ENCODE data around the gene SAPCD2.
A peak's percentile ranks its signal among the peaks of the same experiment; 100 is the strongest.

The SAPCD2 gene

DNA sequence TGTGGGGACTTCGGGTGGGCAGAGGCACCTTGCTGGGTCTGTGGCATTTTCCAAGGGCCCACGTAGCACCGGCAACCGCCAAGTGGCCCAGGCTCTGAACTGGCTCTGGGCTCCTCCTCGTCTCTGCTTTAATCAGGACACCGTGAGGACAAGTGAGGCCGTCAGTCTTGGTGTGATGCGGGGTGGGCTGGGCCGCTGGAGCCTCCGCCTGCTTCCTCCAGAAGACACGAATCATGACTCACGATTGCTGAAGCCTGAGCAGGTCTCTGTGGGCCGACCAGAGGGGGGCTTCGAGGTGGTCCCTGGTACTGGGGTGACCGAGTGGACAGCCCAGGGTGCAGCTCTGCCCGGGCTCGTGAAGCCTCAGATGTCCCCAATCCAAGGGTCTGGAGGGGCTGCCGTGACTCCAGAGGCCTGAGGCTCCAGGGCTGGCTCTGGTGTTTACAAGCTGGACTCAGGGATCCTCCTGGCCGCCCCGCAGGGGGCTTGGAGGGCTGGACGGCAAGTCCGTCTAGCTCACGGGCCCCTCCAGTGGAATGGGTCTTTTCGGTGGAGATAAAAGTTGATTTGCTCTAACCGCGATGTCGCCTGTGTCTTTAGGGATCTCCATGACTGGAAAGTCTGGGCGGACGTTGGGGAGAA is 38.4 kb upstream of the SAPCD2 start:
- in situ Hi-C loops (cut with MboI; ENCODE audit: low pct_unique_long_range_greater_than_20kb, low sequenced_read_pairs), result no loop called here
- no peak for DNase-seq

DNA sequence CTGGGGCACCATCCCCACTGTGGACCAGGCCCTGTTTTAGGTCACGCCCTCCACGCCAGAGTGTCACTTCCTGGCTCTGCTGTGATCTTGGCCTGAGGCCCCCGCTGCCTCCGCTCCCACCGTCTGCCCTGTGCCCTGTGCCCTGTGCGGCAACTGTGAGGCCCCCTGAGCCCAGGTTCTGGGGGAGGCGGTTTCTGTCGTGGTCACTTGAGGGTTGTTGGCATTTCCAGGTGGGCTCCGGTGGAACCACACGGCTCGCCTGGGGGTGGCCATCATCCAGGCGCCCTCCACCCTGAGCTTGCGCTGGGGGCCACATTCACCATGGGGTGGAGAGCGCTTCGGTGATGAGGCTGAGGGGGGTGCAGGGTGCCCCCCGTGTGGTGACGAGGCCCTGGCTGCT is 37.6 kb upstream of the SAPCD2 start:
- no peak for DNase-seq
- in situ Hi-C loops (cut with MboI; ENCODE audit: low pct_unique_long_range_greater_than_20kb, low sequenced_read_pairs), result no loop called here

DNA sequence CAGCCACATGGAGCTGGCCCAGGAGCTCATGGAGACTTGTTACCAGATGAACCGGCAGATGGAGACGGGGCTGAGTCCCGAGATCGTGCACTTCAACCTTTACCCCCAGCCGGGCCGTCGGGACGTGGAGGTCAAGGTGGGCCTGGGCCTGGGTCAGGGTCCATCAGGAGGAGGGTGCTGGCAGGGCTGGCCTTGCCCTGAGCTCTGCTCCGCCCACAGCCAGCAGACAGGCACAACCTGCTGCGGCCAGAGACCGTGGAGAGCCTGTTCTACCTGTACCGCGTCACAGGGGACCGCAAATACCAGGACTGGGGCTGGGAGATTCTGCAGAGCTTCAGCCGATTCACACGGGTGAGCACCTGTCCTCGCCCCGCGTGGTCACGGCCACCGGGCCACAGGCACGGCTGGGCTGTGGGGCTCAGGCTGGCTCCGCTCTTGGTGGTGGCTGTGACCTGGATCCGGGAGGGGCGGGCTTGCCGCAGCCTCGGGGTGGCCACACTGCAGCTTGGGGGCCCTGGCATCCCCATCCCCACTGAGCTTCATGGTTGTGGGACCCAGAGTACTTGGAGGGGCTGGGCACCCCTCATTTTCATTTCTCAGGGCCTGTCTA is 37.1 kb upstream of the SAPCD2 start:
- DNase-seq, result no peak
- in situ Hi-C loops (cut with MboI; ENCODE audit: low pct_unique_long_range_greater_than_20kb, low sequenced_read_pairs), result no loop called here

DNA sequence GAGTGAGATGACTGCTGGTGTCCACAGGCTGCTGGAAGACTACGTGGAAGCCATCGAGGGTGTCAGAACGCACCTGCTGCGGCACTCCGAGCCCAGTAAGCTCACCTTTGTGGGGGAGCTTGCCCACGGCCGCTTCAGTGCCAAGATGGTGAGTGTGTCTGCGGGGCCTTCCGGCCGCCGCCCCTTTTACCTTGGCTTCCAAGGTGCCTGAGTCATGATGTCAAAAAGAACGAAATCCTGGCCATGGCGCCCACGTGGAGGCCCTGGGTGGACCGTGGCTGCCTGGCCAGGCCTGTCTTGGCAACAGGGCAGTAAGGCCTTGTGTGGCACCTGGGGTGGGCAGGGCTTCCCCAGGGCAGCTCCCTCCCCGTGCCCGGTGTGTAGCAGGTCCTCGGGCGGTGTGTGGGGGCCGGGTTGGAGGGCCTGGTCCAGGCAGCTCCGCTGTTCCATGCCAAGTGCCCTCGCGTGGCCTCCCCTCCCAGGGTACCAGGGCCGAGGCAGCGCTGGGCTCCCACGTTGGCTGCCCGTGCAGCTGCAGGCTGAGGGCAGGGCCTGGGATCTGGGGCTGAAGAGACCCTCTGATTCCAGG is 36.4 kb upstream of the SAPCD2 start:
- no peak for DNase-seq
- in situ Hi-C loops (cut with MboI; ENCODE audit: low pct_unique_long_range_greater_than_20kb, low sequenced_read_pairs), result no loop called here

DNA sequence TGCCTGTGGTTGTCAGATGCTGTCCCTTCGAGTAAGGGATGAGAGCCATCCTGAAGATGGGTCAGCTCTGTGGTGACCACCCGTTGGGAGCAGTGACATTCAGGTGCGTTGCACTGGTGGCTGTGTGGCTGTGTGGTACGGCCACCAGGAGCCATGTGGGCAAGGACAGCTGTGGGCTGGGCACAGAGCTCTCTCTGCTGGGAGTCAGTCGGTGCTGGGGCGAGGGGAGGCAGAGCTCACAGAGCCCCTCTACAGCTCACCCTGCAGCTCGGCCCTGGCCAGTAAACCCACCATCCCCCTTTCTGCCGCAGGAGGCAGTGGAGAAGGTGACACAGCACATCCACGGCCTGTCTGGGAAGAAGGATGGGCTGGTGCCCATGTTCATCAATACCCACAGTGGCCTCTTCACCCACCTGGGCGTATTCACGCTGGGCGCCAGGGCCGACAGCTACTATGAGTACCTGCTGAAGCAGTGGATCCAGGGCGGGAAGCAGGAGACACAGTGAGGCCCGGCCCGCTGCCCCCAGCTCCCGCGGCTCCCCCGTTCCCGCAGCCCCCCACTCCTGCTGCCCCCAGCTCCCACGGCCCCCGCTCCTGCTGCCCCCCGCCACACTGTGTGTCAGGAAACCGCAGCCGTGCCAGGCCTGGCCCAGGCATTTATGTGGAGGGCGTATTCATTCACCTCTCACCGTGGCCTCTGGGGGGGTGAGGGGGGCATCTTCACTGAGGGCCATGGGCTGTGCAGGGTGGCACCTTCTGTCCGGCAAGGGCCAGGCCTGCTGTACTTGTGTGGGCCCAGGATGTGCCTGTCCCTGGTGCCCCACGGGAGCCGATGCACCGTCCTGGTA is 35.7 kb upstream of the SAPCD2 start:
- in situ Hi-C loops (cut with MboI; ENCODE audit: low pct_unique_long_range_greater_than_20kb, low sequenced_read_pairs), result no loop called here
- DNase-seq, result no peak

DNA sequence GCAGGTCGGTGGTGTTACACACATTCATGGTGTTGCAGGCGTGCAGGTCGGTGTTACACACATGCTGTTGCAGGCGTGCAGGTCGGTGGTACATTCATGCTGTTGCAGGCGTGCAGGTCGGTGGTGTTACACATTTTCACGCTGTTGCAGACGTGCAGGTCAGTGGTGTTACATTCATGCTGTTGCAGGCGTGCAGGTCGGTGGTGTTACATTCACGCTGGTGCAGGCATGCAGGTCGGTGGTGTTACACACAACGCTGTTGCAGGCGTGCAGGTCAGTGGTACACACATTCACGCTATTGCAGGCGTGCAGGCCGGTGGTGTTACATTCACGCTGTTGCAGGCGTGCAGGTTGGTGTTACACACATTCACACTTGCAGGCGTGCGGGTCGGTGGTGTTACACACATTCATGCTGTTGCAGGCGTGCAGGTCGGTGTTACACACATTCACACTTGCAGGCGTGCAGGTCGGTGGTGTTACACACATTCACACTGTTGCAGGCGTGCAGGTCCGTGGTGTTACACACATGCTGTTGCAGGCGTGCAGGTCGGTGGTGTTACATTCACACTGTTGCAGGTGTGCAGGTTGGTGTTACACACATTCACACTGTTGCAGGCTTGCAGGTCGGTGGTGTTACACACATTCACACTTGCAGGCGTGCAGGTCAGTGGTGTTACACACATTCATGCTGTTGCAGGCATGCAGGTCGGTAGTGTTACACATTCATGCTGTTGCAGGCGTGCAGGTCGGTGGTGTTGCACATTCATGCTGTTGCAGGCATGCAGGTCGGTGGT is 33.0 kb upstream of the SAPCD2 start:
- in situ Hi-C loops (cut with MboI; ENCODE audit: low pct_unique_long_range_greater_than_20kb, low sequenced_read_pairs), result no loop called here
- no peak for DNase-seq

DNA sequence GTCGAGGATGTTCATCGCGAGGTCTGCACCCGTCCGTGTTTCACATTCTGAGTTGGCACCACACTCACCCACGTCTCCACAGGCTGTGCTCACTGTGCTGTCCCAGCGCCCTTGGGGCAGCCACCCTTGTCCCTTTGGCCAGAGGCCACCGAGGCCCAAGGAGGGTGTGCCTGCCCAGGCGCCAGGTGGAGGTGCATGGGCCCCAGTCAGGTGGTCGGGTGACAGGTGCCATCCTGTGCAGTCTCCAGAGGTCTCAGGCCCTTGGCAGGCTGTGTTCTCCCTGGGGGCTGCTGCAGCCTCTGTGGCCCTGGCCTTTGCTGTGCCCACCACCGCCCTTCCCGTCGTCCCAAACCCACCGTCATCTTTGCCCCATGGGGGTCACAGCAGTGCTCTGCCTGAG is 28.9 kb upstream of the SAPCD2 start:
- in situ Hi-C loops (cut with MboI; ENCODE audit: low pct_unique_long_range_greater_than_20kb, low sequenced_read_pairs), result no loop called here
- no peak for DNase-seq

DNA sequence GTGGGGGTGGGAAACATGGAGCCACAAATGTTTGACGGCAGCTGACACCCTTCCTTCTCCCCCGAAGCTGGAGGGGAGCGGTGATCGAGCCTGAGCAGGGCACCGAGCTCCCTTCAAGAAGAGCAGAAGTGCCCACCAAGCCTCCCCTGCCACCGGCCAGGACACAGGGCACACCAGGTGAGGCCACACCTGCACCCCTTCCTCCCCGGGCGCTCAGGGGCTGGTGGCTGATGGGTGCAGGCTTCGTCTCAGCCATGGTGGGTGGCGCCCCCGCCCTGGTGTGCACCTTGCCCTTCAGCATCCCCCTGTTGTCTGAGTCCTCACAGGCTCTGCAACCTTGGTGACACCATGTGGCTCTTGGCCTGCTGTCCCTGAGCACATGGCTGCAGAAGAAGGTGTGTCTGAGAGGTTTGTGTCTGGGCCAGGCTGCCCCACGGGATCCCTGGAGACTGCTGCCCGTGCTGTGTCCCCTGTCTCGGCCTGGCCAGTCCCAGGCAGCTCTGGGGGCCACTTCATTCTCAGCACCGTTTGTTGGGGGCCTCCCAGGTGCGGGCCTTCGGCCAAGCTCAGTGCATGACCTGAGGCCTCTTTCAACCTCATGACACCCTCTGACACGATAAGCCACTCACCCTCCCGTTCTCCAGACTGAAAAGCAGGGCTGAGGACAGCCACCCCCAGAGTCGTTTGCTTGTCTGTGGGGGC is 27.6 kb upstream of the SAPCD2 start:
- in situ Hi-C loops (cut with MboI; ENCODE audit: low pct_unique_long_range_greater_than_20kb, low sequenced_read_pairs), result no loop called here
- no peak for DNase-seq

DNA sequence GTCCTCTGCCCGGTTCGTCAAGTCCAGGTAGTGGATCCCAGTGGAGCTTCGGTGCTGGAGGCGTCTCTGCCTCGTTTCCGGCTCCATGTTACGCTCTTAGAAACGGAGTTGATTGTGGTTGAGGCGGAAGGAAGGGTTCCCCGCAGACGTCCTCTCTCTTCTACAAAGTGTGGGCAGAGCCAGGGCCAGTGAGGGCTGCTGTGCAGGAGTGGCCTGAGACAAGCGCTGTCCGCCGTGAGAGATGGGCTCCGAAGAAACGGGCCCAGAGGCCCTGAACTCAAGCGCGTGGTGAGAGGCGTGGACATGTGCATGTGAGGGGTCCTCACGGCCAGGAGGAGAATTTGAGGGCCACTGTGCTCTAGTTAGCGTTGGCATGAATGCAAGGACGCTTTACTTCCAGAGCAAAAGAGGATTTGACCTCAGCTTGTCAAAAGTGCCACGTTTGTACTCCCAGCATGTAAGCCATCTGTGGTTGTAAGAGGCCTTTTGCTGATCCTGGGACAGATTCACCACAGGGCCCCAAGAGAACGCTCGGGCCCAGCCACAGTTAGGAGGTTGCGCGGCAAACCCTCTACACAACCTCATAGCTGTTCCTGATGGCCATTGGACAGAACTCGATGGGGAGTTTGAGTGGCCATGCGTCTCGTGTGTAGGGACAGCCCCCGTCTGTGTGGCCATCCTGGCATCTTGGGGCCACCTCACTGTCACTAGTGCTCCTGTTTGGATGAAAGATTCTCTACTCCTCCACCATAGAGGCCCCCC is 26.6 kb upstream of the SAPCD2 start:
- in situ Hi-C loops (cut with MboI; ENCODE audit: low pct_unique_long_range_greater_than_20kb, low sequenced_read_pairs), result no loop called here
- no peak for DNase-seq

DNA sequence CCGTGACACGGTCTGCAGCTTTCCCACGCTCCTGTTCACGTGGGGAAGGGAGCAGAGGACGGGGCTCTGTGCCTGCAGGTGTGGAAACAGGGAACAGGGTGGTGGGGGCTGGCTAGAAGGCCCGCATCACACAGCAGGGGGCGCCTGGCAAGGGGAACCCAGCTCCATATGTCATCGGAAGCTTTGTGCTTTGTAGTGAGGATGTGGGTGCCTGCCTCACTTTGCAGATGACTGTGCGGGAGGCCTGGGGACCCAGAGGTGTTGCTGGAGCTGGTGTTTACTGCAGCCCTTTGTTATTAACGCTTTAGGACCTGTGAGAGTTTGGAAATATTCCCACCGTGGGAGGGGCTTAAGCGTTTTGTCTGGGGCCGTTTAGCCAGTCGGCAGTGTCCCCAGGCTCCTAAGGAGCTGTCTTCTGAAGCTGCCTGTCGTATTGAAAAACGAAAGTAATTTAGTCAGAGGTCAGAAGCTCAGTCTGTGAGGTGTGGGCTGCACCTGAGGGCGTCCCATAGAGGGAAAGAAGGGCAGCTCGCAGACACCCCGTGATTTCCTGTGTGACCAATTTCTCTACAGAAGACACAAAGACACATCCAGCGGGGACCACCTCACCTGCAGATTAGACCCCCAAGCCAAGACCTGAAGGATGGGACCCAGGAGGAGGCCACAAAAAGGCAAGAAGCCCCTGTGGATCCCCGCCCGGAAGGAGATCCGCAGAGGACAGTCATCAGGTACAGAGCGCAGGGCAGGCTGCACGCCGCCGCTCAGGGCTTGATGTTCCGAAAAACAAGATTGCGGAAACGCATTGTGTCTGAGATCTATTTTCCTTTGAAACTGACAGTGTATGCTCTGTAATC is 25.5 kb upstream of the SAPCD2 start:
- in situ Hi-C loops (cut with MboI; ENCODE audit: low pct_unique_long_range_greater_than_20kb, low sequenced_read_pairs), result no loop called here

DNA sequence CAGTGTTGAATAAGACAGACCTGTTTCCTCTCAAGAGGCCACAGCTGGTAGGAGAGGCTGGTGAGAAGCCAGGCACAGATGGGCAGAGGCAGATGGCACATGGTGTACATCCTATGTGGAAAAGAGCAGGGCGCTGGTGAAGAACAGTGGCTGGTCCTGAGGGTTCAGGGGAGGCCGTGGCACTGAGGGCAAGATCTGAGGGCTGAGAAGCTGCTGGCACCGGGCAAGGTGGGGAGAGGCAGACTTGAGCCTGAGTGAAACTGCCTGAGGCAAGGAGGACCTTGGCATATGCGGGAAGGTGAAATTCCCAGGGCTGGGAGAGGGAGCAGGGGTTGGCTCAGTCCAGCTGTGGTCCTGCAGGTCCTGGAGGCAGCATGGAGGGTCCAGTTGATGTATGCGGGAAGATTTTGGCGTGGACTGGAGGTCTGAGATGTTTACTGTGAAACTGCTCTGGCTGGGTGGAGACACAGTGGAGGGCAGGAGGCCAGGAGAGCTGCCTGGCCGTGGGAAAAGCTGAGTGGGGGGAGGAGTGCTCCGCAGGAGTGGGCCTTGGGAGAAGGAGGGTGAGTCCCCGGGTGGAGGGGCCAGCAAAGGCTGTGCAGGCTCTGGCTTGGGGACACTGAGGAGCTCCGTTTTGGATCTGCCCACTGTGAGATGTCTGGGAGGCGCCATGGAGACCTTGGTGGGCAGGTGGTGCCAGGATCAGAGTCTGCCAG is 19.0 kb upstream of the SAPCD2 start:
- in situ Hi-C loops (cut with MboI; ENCODE audit: low pct_unique_long_range_greater_than_20kb, low sequenced_read_pairs), result no loop called here
- DNase-seq, result no peak

More for the DNA sequence above, 25.5 kb upstream of the SAPCD2 start:
- no peak for DNase-seq

DNA sequence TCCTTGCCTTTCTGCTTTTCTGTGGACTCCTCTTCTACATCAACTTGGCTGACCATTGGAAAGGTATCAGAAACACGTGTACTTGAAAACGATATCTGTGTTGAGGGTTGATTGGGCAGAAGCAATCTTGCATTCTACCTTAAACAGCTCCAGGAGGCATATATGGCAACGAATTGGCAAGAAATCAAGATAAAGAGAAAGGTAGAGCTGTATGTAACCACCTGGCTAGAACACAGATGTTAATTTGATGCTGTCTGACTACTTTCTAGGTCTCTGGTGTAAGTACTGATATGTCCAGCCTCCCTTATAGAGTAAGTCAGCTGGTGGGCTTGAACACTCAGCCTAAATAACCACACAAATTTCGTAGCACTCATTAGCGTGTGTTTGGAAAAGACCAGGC is 17.8 kb upstream of the SAPCD2 start:
- in situ Hi-C loops (cut with MboI; ENCODE audit: low pct_unique_long_range_greater_than_20kb, low sequenced_read_pairs), result no loop called here
- DNase-seq, result no peak

DNA sequence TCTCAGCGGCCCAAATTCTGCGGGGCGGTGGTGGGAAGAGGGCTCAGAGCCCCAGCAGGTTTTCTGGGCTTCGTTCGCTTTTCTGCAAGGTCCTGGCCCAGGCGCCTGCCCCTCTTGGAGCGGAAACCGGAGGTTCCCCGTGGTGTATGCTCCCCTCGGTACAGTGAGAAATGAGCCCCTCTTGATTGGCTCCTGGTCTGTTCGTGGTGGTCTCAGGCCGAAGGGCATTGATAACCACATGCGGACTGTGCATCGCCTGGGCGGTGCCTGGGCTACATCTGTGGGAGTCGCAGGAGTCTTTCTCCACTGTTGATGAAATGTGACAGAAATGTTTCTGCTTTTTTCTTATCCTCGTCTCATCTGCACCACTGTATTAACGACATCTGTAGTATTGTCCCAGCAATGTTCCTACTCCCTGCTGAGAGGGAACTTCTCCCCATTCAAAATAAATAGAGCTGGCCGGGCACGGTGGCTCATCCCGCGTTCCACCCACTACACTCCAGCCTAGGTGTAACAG is 17.1 kb upstream of the SAPCD2 start:
- peak; percentile 67 for DNase-seq
- in situ Hi-C loops (cut with MboI; ENCODE audit: low pct_unique_long_range_greater_than_20kb, low sequenced_read_pairs), result no loop called here

DNA sequence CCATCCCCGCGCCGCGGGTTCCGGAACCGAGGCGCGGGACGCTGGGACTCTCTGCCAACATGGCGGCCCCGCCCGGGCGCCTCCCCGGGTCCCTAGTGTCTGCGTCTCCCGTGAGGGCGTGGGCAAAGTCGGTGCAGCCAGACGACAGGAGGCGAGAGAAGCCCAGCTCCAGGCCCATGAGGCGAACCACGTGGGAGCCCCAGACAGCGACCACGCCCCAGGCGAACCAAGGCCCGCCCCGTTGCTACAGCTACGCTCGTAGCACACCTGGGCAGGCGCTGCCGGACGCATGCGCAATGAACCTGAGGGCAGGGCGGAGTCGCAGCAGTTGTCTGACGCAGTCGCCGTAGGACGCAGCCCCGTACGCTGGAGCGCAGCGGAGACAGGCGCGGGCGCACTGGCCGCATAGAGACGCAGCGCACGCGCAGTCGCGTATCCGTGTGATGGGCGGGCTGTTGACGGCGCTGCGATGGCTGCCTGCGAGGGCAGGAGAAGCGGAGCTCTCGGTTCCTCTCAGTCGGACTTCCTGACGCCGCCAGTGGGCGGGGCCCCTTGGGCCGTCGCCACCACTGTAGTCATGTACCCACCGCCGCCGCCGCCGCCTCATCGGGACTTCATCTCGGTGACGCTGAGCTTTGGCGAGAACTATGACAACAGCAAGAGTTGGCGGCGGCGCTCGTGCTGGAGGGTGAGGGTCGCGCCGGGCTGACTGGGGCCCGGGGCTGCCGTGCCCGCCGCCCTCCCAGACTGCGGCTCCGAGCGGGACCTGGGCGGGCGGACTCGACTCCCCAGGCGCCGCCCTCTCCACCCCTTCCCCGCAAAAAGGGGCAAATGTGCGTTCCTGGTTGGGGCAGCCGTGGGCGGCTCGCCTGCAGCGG is 16.4 kb upstream of the SAPCD2 start, which contains the start of gene MAN1B1:
Gene MAN1B1 (plus strand): TSS at position 455 of the 878 bp plus-strand sequence. CDS start 15 bp downstream, at position 470.
- in situ Hi-C loops (cut with MboI; ENCODE audit: low pct_unique_long_range_greater_than_20kb, low sequenced_read_pairs), result no loop called here
- DNase-seq, result peak; percentile 100

DNA sequence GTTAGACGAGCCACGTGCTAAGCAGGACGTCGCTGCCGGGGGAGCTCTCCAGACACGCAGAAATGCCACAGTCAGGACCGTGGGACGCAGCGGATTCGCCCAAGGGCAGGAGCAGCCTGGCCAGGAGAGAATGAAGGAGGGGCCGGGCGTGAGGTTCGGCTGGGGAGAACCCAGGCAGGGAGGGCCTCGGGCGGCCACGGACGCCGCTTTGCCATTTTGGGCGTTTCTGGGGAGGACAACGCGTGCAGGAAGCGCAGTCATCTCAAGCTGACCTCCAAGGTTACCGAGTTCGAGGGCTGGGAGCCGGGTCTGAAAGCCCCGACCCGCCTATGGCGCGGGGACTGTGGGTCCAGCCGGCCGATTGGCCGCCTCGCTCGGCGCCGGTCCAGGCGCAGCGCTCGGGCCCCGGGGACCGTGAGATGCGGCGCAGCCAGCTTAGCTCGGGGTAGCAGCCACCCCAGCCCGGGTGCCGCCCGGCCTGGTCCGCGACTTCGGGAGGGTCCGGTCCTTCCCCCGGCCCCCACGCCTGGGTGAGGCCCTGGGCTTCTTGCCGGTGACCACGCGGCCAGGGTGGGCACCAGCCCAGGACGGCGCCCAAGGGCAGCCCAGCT is 15.7 kb upstream of the SAPCD2 start:
- in situ Hi-C loops (cut with MboI; ENCODE audit: low pct_unique_long_range_greater_than_20kb, low sequenced_read_pairs), result no loop called here
- no peak for DNase-seq

All from KBM-7 (cell line).